GM18498 (cell line): Measurements from ENCODE around the gene CPNE8.
A peak's percentile ranks its signal among the peaks of the same experiment; 100 is the strongest.

Experiments
- ATAC-seq: cut with Tn5 transposase; IDR thresholded peaks from one replicate; pipeline ENCODE4 v1.9.1; 2021; ENCODE audit warnings: mild to moderate bottlenecking, moderate library complexity; ENCODE audit not compliant: unreplicated experiment

The CPNE8 gene

GRCh38 chr12:38905480-38906351 is at the start of gene CPNE8:
CPNE8 (minus strand) TSS chr12:38905591; CDS start chr12:38905534, 57 bp downstream.
- ATAC-seq: peak; percentile 65

DNA sequence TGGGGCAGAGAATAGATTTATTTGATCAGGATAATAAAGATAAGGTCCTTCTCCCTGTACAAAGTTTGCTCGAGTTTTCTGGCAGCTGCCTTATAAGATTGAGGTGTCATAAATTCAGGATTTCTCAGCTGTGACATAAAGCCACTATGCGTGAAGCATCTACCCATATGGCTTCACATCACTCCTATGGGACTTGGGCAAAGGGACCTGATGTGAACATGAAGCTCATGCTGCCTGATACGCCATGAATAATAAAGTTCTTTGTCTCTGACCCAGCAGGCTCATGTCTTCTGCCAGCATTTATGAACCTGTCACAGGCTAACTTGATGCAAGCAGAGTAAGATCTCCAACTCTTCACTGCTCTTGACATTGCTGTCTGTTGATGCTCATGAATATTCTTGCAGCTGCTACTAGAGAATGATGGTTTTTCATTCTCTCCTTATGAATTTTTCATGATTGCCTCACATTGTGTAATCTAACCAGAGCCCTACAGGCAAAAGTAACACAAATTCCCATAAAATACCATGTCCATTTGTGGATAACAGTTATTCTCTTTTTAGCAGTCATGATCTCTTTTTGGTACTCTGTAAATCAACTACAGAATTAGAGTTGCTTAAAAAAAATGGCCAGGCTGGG is 49.0 kb upstream of the CPNE8 start:
- no peak for ATAC-seq

DNA sequence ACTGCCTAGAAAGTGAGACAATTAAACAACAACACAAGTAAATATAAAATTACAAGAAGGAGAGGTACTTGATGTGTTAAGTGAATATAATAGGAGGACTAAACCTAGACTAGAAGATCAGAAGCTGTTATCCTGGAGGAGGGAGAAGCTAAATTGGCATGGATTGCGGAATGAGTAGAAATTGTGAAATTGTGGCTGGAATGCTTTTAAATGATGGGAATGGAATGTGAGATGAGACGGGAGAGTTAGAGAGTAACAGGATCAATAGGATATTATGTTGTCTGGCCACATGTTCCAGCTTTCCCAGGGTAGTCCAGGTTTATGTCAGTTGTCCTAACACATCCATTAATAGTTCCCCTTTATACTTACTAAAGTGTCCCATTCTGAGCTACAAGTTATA is 44.0 kb upstream of the CPNE8 start:
- ATAC-seq: no peak

- no peak for ATAC-seq
Observed at GRCh38 chr12:38934686-38935085, 29.3 kb upstream of the CPNE8 start.

DNA sequence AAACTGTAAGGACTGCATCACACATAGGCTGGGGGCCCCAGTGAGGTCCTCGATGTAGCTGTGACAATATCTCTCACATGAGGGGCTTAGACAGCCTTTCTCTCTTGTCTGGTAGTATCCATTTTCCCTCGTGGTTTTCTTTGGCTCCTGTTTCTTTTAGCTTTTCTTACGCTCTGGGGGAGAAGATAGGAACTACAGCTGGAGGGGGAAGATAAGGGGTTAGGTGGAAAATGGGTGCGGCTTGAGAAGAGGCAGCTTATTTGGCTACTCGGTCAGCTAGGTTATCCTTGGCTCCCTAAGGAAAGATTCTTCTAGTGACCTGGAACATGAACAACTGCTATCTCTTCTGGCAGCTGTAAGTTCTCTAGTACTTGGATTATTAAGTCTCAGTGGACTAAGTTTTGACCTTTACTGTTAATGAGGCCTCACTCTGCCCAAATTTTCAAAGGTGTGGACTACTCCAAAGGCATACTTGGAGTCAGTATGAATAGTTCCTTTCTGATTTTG is 28.7 kb upstream of the CPNE8 start:
- no peak for ATAC-seq

GRCh38 chr12:38932320-38932719 is 26.9 kb upstream of the CPNE8 start:
- no peak for ATAC-seq

DNA sequence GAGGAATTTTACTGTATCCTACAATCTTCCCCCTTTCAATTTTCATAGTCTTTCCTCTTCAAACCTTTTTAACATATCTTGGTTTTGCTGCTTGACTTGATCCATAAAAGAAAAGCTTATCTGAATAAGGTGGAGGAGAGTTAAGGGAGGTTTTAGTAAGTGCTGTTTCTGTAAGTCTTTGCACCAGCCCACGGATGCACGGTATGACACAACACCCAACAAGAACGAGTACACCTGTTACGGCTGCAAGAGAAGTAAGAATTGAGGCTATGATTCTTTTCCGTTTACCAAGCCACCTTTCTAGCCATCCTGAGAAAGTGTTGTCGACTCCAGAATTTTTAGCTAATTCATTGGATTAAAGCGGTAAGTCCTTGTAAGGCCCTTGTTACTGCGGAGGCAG is 26.1 kb upstream of the CPNE8 start:
- no peak for ATAC-seq

- ATAC-seq: no peak
Observed at GRCh38 chr12:38930990-38931389, 25.6 kb upstream of the CPNE8 start.

DNA sequence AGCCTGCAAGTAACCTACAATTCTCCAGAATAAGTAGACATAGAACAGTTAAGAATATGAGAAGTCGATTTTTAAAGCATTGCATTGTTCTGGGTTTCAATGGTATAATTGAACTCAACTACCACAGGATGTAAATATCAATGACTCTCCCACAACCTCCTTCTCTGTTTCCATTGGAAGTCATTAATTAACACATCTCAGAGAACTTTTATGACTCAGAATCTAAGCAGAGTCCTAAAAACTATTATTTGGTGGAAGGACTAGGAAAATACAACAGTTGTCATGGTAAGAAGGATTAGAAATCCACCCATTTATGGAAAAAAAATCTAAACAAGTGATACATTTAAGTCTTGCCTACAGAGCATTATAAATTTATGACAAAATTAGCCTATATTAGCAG is 21.1 kb upstream of the CPNE8 start:
- ATAC-seq: no peak

- ATAC-seq: peak; percentile 95
Observed at GRCh38 chr12:38921025-38921677, 15.8 kb upstream of the CPNE8 start.

- ATAC-seq: no peak
Observed at GRCh38 chr12:38919191-38919590, 13.8 kb upstream of the CPNE8 start.

DNA sequence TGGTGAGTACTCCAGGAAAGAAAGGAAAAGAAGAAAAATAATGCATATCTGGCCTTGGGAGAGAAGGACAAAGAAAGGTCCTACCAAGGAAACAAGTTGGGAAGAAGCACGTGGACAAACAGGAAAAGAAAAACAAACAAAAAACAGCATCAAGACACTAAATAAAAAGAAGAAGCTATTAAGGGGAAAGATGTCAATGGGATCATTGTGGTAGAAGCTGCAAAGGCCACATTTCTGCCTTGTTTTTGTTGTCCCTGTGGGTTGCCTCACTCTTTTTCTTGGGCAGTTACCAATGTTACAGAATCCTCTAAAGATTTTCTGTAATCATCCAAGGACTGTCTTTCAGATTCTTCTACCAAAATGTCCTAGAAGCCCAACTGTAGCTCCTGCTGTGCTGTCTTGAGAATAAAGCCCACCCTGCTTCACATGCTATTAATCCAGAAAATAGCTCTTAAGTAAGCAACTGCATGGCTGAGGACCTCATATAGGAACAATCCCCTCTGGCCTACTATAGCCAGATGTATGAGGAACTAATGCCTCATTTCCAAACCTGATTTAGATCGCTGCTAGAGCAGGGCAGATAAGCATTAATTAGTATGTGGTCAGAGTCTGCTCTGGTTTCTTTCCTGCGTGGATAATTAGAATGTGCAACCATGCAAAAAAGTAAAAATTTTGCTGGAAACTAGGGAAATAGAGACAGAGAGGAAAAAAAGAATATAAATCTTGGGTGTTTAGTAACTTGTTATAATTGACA is 10.2 kb upstream of the CPNE8 start:
- ATAC-seq: no peak

DNA sequence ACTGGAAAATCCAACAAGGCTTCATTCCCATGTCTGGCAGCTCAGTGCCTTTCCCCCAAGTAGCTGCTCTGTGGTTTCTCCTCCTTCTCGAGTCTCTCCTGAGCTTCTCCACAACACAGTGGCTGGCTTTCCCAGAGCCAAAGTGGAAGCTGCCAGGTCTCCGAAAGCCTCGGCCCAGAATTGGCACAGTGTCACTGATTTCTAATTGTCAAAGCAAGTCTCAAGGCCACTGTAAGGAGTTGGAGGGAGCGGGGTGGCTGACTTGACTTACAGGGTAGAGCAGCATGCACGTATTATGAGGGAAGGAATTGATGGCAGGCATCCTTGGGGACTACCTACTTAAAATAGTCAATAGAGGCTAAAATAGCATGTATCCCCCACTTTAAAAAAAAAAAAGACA is 6.7 kb upstream of the CPNE8 start:
- no peak for ATAC-seq

DNA sequence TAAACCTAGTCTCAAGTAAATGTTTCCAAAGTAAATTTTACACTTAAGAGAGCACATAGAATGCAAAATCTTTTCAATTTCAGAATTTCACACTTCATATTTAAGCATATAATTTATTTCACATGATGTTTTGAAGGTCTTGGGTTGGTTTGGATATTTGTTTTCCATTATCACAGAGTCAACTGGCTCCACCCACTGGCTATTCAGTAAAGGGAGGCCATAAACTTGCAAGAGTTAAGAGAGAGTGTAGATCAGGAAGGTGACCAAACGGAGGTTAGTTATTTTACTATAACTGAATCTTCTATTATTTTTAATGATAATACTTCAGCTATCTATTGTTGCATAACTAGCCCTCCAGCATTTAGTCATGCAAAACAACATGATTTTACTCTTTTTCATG is 6.2 kb upstream of the CPNE8 start:
- no peak for ATAC-seq

GRCh38 chr12:38907201-38907923 is 2.0 kb upstream of the CPNE8 start:
- no peak for ATAC-seq

GRCh38 chr12:38906482-38907200 is 1.2 kb upstream of the CPNE8 start:
- ATAC-seq: peak; percentile 67

GRCh38 chr12:38904537-38905479 is 583 bp downstream of the CPNE8 start:
- ATAC-seq: peak; percentile 65

- ATAC-seq: no peak
Observed at GRCh38 chr12:38903596-38903995, 1.8 kb downstream of the CPNE8 start.
